GM12865 (cell line): Measurements from ENCODE around the gene TSKS.

Experiments used
- DNase-seq: peaks from one replicate; pipeline ENCODE4 v3.0.0; 2010; ENCODE audit warnings: low read depth
- H3K4me3 ChIP-seq: 2 replicates; pipeline ENCODE4 v1.5.1; 2011; ENCODE audit warnings: mild to moderate bottlenecking, low read depth, low read length, control low read depth
- TF ChIP-seq, protein P1 (sequence below): IDR thresholded peaks from 2 replicates; pipeline ENCODE4 v1.5.1; 2011; ENCODE audit warnings: low read length, control low read depth, low read depth, inconsistent platforms; ENCODE audit not compliant: insufficient read depth; ENCODE audit errors: missing control alignments

The TSKS gene

DNA sequence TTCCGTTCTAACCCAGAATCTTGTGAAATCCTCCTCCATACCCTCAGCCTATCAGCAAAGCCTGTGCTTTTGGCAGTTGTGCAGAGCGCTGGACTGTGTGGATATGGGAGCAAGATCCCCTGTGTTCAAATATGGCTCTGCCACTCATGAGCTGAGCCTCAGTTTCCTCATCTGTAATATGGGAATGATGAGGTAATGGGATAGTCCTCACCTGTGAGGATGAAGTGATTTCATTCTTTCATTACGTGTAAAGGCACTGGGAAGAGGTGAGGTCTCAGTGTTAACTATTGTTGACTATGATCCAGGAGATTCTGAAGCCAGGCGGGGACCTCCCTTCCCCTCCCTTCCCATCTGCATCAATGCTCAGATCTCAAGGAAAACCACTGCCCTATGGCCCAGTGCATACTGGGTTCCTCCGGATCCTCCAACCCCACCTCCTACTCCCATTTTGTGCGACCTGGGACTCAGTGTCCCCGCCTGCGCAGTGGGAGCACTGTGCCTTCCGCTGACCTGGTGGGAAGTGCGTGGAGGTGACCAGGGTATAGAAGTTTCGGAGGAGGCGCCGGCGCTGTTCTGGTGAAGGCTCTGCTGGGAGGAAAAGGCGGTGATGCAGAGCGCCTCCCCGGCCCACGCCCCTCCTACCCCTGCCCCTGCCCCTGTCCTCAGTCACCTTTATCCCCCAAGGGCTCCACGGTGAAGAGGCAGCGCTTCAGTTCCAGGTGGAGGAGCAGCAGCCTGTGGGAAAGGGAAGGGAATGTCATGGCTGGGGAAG lies 45.0 kb upstream of the TSKS start:
- no peak overlapping the region for H3K4me3 ChIP-seq
- TF ChIP-seq, protein P1, sequence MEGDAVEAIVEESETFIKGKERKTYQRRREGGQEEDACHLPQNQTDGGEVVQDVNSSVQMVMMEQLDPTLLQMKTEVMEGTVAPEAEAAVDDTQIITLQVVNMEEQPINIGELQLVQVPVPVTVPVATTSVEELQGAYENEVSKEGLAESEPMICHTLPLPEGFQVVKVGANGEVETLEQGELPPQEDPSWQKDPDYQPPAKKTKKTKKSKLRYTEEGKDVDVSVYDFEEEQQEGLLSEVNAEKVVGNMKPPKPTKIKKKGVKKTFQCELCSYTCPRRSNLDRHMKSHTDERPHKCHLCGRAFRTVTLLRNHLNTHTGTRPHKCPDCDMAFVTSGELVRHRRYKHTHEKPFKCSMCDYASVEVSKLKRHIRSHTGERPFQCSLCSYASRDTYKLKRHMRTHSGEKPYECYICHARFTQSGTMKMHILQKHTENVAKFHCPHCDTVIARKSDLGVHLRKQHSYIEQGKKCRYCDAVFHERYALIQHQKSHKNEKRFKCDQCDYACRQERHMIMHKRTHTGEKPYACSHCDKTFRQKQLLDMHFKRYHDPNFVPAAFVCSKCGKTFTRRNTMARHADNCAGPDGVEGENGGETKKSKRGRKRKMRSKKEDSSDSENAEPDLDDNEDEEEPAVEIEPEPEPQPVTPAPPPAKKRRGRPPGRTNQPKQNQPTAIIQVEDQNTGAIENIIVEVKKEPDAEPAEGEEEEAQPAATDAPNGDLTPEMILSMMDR: no peak

GRCh38 chr19:49807058-49807903 lies 44.2 kb upstream of the TSKS start:
- H3K4me3 ChIP-seq: no peak overlapping the region
- TF ChIP-seq, protein P1: no peak
- no peak for DNase-seq

More for the DNA sequence above, 45.0 kb upstream of the TSKS start:
- DNase-seq: no peak

DNA sequence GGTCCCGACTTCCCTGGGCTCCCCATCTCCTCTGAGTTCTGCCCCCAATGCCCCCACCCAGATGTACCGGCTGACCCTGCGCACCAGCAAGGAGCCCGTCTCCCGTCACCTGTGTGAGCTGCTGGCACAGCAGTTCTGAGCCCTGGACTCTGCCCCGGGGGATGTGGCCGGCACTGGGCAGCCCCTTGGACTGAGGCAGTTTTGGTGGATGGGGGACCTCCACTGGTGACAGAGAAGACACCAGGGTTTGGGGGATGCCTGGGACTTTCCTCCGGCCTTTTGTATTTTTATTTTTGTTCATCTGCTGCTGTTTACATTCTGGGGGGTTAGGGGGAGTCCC lies 43.5 kb upstream of the TSKS start:
- no peak overlapping the region for H3K4me3 ChIP-seq
- TF ChIP-seq, protein P1: no peak
- DNase-seq: no peak

- TF ChIP-seq, protein P1: no peak
- DNase-seq: no peak
- no peak overlapping the region for H3K4me3 ChIP-seq
Measured at GRCh38 chr19:49805822-49806619, 42.9 kb upstream of the TSKS start.

GRCh38 chr19:49803529-49803856 lies 40.4 kb upstream of the TSKS start:
- no peak for DNase-seq
- TF ChIP-seq, protein P1: no peak
- H3K4me3 ChIP-seq: no peak overlapping the region

DNA sequence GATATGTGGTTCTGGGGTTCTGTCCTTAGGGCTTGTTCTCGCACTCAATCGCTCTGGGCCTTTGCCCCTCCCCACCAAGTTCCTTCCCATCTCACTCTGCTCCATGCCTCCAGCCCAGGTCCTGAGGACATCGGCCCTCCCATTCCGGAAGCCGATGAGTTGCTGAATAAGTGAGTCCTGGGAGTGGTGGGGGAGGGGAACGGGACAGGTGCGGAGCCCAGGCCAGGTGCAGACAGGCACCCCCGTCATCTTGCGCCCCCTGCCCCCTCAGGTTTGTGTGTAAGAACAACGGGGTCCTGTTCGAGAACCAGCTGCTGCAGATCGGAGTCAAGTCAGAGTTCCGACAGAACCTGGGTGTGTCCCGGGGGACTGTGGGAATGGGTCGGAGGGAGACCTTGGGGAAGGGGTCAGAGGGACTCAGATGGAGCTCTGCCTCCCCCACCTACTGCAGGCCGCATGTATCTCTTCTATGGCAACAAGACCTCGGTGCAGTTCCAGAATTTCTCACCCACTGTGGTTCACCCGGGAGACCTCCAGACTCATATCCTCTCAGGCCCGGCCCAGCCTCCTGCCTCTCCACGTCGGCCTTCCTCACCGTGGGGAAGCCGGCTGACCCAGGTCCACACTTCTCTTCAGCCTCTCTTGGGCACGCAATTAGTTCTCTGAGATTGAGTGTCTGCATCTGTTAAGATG lies 39.9 kb upstream of the TSKS start:
- DNase-seq: no peak
- TF ChIP-seq, protein P1: no peak
- no peak overlapping the region for H3K4me3 ChIP-seq
